ENCODE data around the gene ITPR1.

DNA sequence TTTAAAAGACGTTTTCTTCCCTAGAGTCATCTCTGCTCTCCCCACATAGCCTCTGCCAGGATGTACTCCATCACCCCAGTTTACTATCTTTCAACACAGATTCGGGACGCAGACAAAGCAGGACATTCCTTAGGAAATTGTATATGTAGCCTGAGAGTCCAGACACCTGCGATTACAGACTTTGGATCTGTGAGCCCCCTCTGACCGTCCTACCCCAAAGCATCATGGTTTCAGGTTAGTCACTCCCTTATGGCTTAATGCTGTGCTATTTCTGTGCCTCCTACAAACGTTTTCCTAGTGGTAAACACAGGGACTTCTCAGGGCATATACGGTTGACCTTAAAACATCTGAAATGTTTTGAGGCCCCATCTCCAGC is 252.1 kb downstream of the ITPR1 start:
- TF ChIP-seq, protein P1, sequence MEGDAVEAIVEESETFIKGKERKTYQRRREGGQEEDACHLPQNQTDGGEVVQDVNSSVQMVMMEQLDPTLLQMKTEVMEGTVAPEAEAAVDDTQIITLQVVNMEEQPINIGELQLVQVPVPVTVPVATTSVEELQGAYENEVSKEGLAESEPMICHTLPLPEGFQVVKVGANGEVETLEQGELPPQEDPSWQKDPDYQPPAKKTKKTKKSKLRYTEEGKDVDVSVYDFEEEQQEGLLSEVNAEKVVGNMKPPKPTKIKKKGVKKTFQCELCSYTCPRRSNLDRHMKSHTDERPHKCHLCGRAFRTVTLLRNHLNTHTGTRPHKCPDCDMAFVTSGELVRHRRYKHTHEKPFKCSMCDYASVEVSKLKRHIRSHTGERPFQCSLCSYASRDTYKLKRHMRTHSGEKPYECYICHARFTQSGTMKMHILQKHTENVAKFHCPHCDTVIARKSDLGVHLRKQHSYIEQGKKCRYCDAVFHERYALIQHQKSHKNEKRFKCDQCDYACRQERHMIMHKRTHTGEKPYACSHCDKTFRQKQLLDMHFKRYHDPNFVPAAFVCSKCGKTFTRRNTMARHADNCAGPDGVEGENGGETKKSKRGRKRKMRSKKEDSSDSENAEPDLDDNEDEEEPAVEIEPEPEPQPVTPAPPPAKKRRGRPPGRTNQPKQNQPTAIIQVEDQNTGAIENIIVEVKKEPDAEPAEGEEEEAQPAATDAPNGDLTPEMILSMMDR (IDR thresholded peaks at IDR 0.05), result no peak
- TF ChIP-seq CHD4 (IDR thresholded peaks at IDR 0.05; ENCODE audit: borderline replicate concordance) (no peak), RFX5 (IDR thresholded peaks at IDR 0.05) (no peak), RCOR1 (IDR thresholded peaks at IDR 0.05; ENCODE audit: low read depth, low read length) (no peak), POLR2A (IDR thresholded peaks at IDR 0.05; ENCODE audit: low read length) (no peak), HOXA7 (CRISPR knock-in tag; IDR thresholded peaks at IDR 0.05) (no peak), ZSCAN20 (CRISPR knock-in tag; IDR thresholded peaks at IDR 0.05) (no peak), SREBF2 (IDR thresholded peaks at IDR 0.05) (no peak), CBX8 (IDR thresholded peaks at IDR 0.05) (no peak), CHD2 (IDR thresholded peaks at IDR 0.05; ENCODE audit: low read length, partially characterized antibody) (no peak)
